HuH-7 (cell line): ENCODE data around the gene COL20A1.
"Not testable (repeated sequence)": the region's sequence is repeated elsewhere in the genome, so short reads cannot be mapped to it uniquely, and the experiment has no call there.

Experiments
- DNase-seq: peaks from one replicate; pipeline ENCODE4 v3.0.0; 2011; ENCODE audit warnings: low spot score

COL20A1 gene

DNA sequence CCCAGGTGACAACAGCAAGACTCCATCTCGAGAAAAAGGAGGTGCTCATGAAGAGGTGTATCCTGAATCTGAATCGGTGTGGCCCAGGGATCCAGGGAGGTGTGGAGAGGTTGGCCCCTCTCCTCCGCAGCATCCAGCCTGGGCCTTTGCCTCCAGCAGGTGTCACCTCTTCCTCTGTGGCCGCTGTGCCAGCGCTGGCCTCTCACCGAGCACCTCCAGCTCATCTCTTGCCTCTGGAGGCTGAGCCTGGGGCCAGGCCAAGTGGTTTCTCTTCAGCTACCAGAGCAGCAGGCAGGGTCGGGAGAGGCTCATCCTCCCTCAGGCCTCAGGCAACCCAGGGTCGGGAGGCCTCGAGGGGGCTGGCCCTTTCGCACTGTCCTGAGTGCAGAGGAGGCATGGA lies 1.2 kb upstream of the COL20A1 start:
- no peak for DNase-seq

DNA sequence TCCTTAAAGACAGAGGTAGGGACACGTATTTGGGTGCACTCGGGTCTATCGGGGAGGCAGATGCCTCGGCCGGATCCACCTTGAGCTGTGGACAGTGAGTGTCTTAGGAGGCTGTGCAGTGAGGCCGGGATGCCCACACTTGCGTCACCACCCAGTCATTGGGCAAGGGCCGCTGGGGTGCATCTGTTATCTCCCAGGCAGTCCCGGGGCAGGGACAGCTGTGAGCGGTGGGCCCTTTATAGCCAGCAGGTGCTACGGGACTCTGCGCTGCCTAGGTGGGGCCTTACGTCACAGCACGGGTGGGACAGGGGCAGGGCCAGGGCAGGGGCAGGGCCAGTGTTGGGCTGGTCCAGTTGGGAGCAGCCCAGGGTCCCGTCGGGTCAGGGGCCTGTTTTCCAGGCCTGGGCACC lies 689 bp upstream of the COL20A1 start:
- no peak for DNase-seq

DNA sequence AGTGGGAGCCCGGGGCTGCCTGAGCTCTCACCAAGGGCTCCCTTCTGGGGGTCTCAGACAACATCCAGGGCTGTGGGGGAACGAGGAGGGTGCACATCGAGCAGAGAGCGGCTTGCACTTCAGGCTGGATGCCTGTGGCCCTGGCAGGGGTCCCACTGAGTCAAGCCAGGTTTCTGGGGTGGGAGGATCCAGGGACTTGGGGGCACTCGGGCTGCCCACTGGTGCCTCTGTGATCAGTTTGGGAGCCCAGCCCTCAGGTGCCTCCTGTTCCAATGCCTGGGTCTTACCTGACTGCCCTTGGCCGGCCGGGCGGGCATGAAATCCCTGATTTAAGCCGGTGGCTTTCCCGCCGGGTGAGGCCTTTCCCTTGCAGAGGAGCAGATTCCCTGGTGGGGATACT lies 470 bp downstream of the COL20A1 start:
- DNase-seq: no peak

- no peak for DNase-seq
Measured at GRCh38 chr20:63293871-63294535, 1.0 kb downstream of the COL20A1 start.

DNA sequence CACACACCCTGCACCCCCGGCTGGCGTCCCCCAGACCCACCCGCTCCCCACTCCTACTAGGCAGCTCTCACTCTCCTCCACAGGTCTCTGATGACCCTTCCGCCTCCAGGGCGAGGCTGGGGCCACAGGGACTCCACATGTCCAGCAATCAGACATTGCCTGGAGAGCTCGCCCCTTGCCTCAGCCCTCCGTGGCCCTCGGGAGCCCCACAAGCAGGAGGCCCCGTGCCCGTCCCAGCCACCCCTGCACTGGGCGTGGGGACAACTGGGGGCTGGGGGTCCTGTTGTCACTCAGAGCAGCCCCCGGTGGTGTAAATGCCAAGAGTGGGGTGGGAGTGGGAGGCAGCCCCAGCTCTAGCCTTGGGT lies 1.5 kb downstream of the COL20A1 start:
- no peak for DNase-seq

DNA sequence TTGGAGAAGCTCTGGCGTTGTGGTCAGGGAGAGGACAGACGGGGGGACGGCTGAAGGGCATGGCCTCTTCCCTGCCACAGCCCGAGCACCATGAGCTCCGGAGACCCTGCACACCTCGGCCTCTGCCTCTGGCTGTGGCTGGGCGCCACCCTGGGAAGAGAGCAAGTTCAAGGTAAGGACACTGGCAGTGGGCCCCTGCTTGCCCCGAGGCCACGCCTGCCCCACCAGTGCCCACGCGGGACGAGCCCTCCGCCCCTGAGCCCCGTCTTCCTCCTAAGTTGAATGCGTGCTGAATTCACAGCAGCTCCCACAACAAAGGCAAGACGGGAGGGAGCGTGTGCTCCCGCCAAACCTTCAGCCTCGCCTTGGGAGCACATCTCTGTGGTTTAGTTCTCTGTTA lies 2.0 kb downstream of the COL20A1 start:
- no peak for DNase-seq

- DNase-seq: no peak
Measured at GRCh38 chr20:63295422-63295821, 2.4 kb downstream of the COL20A1 start.

DNA sequence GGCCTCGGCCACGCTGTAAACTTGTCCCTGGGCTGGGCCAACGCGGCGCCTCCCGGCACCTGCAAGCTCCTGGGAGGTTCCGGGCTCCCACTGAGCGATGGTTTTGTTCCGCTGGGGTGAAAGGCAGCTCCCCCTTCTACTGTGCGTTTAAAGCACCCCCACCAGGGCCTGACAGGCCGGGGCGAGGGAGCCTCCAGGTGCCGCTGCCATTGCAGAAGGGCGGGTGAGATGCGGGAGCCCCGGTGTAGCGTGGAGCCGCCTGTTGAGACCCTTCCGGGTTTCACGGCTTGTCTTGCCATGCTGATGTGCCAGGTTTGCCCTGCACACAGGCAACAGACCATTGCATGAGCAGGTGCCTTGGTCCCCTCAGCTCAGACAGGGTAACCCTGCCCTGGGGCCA lies 2.9 kb downstream of the COL20A1 start:
- DNase-seq: no peak

DNA sequence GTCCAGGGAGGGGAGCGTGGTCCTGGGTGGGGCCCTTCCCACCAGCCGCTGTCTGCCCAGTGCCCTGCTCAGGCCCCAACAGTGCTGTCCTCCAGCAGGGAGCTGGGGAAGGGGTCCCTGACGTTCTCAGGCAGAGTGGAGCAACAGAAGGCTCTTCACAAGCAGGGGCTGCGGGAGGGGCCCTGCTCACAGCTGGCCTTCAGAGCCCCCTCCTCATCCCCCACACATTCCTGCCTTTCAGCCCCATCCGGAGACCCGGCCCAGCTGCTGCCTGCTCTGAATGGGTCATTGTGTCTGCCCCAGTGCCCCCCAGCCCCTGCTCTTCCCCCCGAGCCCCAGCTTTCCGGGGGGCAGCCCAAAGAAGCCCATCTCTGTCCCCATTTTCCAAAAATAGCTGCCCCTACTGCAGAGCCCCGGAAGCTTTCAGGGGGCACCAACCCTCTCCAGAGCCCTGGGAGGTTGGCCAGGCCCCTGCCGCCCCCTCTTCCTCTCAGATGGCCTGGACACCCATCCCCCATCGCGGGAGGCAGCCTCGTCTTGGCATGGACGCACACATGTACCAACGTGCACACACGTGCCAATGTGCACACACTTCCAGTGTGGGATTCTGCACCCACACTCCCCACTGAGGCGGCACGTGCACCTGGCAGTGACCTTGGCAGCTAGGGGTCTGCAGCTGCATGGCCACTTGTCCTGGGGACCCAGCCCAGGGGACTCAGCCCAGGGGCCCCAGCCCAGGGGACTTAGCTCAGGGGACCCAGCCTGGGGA lies 3.7 kb downstream of the COL20A1 start:
- no peak for DNase-seq

DNA sequence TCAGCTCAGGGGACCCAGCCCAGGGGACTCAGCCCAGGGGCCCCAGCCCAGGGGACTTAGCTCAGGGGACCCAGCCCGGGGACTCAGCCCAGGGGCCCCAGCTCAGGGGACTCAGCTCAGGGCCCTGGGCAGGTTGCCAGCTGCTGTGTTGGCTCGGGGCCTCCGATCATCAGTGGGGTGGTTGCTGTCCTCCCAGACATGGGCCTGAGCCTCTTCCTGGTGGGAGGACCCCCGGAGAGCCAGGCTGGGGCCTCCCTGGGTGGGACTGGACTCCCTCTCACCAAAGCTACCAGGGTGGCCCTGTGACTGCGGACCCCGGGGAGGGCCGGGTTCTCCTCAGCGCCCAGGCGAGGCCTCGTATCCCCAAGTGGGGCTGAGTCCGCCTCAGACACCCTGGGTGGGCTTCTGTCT lies 4.4 kb downstream of the COL20A1 start:
- no peak for DNase-seq

- DNase-seq: no peak
Measured at GRCh38 chr20:63297796-63298572, 5.0 kb downstream of the COL20A1 start.

DNA sequence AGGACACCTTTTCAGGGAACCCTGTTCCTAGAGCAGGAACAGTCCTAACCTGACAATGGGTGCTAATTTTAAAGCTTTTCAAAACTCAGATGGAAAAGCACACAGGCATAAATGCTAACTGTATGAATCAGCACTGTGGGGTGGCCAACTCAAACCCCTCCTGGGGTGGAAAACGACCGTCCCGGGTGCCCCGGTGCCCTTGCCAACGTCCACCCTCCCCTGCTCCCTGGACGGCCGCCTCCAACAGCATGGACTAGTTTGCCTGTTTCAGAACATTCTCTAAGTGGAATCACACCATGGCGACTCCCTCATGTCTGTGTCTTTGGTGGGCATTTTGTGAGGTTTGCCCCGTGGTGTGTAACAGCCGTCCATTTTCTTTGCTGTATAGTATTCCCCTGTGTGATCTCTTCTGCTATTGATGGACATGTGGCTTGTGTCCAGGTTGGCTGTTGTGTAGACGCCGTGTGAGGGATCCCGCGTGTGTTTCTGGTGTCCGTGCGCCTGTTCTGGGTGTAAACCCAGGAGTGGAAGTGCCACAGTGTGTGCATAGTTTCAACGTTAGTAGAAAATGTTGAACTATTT lies 5.8 kb downstream of the COL20A1 start:
- no peak for DNase-seq

DNA sequence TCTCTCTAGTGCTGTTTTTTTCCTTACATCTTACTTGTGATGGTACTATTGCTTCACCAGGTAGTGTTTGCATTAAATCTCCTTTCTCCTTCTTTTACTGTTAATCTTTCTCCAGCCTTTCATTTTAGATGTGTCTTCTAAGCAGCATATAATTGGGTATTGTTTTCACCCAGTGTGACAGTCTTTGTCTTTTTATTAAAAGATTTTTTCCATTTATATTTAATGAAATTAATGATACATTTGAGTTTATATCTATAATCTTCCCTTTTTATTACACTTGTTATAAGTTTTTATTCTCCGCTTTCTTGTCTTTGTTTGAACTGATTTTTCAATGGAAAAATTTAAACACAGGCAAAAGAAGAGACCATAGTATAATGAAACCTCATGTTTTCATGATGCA lies 8.7 kb downstream of the COL20A1 start:
- no peak for DNase-seq

GRCh38 chr20:63303095-63303666 lies 10.2 kb downstream of the COL20A1 start:
- DNase-seq: no peak

- DNase-seq: no peak
Measured at GRCh38 chr20:63305393-63305792, 12.4 kb downstream of the COL20A1 start.

- DNase-seq: not testable (repeated sequence)
Measured at GRCh38 chr20:63305933-63306672, 13.1 kb downstream of the COL20A1 start.

DNA sequence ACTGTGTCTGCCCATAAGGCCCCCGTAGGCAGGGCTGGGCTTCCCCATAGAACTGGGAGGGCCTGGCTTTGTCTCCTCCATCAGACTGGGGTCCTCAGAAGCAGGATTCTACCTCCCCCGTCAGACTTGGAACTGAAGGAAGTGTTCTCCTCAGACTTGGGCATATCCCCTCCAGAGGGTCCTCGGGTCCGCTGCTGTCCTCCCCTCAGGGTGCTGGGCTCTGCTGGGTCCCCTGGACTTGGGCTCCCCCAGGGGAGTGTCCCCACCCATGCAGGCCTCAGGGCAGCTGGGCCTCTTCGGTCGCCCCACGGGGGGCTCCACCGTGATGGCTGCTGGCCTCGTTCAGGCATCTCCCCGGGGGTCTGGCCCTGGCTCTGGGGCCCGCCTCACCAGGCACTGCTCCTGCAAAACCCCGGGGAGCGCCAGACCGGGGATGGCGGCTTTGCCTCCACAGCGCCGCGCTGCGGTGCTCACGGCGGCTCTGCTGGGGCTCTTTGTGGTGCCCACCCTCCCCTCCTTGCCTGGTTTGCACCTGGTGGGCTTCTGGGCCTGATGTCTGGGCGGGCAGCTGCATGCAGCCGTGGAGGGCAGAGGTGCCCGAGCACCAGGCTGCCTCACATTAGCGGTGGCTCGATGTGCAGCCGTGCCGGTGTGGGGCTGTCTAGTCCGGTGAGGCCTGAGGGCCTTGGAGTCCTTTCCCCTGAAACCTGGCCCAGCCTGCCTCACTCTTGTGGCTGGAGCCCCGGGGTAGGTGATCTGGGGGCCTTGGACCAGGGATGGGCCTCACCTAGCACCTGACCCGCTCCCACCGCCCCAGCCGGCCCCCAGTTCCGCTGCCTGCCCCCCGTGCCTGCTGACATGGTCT lies 13.9 kb downstream of the COL20A1 start:
- DNase-seq: no peak

- DNase-seq: no peak
Measured at GRCh38 chr20:63307538-63308217, 14.7 kb downstream of the COL20A1 start.

DNA sequence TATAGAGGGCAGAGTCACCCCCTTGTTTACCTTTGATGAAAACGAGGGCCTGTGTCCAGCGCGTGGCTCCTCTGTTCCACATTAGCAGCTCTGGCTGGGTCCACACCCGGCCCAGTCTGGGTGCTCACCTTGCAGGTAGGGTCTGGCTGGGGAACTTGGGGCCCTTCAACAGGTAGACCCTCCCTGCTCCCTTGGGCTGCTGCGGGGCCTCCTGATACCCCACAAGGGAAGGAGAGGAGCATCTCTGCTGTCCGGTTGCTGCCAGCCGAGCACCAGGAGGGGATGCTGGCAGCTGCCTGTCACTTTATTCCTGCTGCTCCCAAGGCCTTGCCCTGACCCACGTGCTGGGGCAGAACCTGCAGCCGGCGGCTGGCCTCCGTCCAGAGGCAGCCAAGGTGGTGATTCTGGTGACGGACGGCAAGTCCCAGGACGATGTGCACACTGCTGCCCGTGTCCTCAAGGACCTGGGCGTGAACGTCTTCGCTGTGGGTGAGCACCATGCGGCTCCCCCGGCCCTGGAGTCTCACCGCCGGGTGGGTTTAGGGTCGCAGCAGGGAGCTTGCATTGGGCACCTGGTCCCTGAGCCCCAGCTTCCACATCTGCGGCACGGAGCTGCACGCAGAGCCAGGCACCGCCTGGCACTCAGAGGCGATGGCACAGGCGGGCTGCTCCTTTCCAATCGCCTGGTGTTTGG lies 15.4 kb downstream of the COL20A1 start:
- no peak for DNase-seq
